SK-N-SH (cell line): ENCODE results near the gene PCDH18. TPM values are rescaled to one million over a fixed set of nuclear protein-coding genes. Genes with fewer than 3 reads are reported as not detected.

Source experiments
- CTCF ChIA-PET: fragments of 300-600, 350-600 bp; formaldehyde crosslinking; extraction: SDS; loops from one replicate; lab custom pipeline; 2021; lab: Yijun Ruan, JAX
- POLR2A ChIA-PET: fragments of 350-600 bp; sonication (Branson Sonifier 250); formaldehyde crosslinking; extraction: SDS; loops from one replicate; lab custom pipeline; 2020; ENCODE audit warnings: antibody characterized with exemption, inconsistent platforms; lab: Yijun Ruan, JAX
- DNase-seq: peaks from one replicate; pipeline ENCODE4 v3.0.0; 2012
- H2AFZ ChIP-seq: fragments of 200-600 bp; sonication (generic); 2 replicates; pipeline ENCODE4 v1.8.1; 2016; ENCODE audit warnings: antibody characterized with exemption, mild to moderate bottlenecking, low read depth
- H3F3A ChIP-seq: fragments of 200-600 bp; sonication (generic); replicated peaks from 2 replicates; pipeline ENCODE3; 2016; ENCODE audit warnings: antibody characterized with exemption, mild to moderate bottlenecking; ENCODE audit not compliant: insufficient read depth
- H3K27ac ChIP-seq, 2 experiments: fragments of 200-500 bp in 1 of 2; fragments of 200-600 bp in 1 of 2; sonication (Bioruptor generic) in 1 of 2; sonication (generic), shearing (Covaris generic) in 1 of 2; 2 replicates each; pipeline versions ENCODE4 v1.5.1 to v1.6.1; 2014 to 2016; ENCODE audit warnings: low read depth in 2 of 2, inconsistent platforms in 1 of 2, low read length in 1 of 2, mild to moderate bottlenecking in 1 of 2, mixed read lengths in 1 of 2
- H3K27me3 ChIP-seq: fragments of 200-600 bp; sonication (generic), shearing (Covaris generic); 2 replicates; pipeline ENCODE4 v1.6.1; 2016; ENCODE audit warnings: mixed run types; ENCODE audit not compliant: insufficient read depth
- H3K36me3 ChIP-seq, 2 experiments: fragments of 200-500 bp in 1 of 2; fragments of 200-600 bp in 1 of 2; sonication (Bioruptor generic) in 1 of 2; sonication (generic) in 1 of 2; replicated peaks in 1 of 2; 2 replicates each; pipeline versions ENCODE3 to v1.5.1; 2014 to 2016; ENCODE audit warnings: low read length in 1 of 2, mild to moderate bottlenecking in 1 of 2; ENCODE audit not compliant: insufficient read depth in 2 of 2, control insufficient read depth in 1 of 2
- H3K4me1 ChIP-seq, 2 experiments: fragments of 200-500 bp in 1 of 2; fragments of 200-600 bp in 1 of 2; sonication (Bioruptor generic) in 1 of 2; sonication (generic), shearing (Covaris generic) in 1 of 2; 2 replicates each; pipeline versions ENCODE4 v1.5.1 to v1.6.1; 2014 to 2016; ENCODE audit warnings: low read depth in 1 of 2, low read length in 1 of 2, mixed run types in 1 of 2; ENCODE audit not compliant: insufficient read depth in 2 of 2, control insufficient read depth in 1 of 2
- H3K4me2 ChIP-seq: fragments of 200-600 bp; sonication (generic), shearing (Covaris generic); 2 replicates; pipeline ENCODE4 v1.6.1; 2017; ENCODE audit warnings: mixed run types
- H3K4me3 ChIP-seq, 2 experiments: fragments of 200-500 bp in 1 of 2; fragments of 200-600 bp in 1 of 2; sonication (Bioruptor generic) in 1 of 2; sonication (generic), shearing (Covaris generic) in 1 of 2; 2 replicates each; pipeline versions ENCODE4 v1.5.1 to v1.8.1; 2014 to 2016; ENCODE audit warnings: low read depth in 2 of 2, inconsistent platforms in 1 of 2, low read length in 1 of 2, mild to moderate bottlenecking in 1 of 2, mixed read lengths in 1 of 2, moderate library complexity in 1 of 2
- H3K79me2 ChIP-seq: fragments of 200-600 bp; sonication (generic); 2 replicates; pipeline ENCODE4 v1.8.1; 2017; ENCODE audit warnings: mild to moderate bottlenecking; ENCODE audit not compliant: insufficient read depth
- H3K9ac ChIP-seq: fragments of 200-600 bp; sonication (generic); 2 replicates; pipeline ENCODE4 v1.6.1; 2017; ENCODE audit warnings: mixed run types
- H3K9me2 ChIP-seq: fragments of 200-600 bp; sonication (generic); 2 replicates; pipeline ENCODE4 v1.6.1; 2017; ENCODE audit warnings: mixed run types
- H3K9me3 ChIP-seq: fragments of 200-600 bp; sonication (generic); 2 replicates; pipeline ENCODE4 v1.6.1; 2017; ENCODE audit warnings: mixed run types, mild to moderate bottlenecking, moderate library complexity
- H4K20me1 ChIP-seq: fragments of 200-600 bp; sonication (generic); 2 replicates; pipeline ENCODE4 v1.6.1; 2017; ENCODE audit warnings: mild to moderate bottlenecking, mixed run types; ENCODE audit not compliant: insufficient read depth
- CHD2 ChIP-seq: fragments of 150-350 bp; IDR thresholded peaks from 2 replicates; pipeline ENCODE4 v1.6.1; 2018; ENCODE audit warnings: low read length; ENCODE audit not compliant: partially characterized antibody
- CTCF ChIP-seq: fragments of 200-600 bp; sonication (generic); IDR thresholded peaks from 2 replicates; pipeline ENCODE4 v1.6.1; 2017; ENCODE audit warnings: antibody characterized with exemption, mild to moderate bottlenecking, moderate library complexity
- GABPA ChIP-seq: IDR thresholded peaks from 2 replicates; pipeline ENCODE4 v1.4.0; 2012; ENCODE audit warnings: low read depth, mild to moderate bottlenecking
- NRF1 ChIP-seq: IDR thresholded peaks from 2 replicates; pipeline ENCODE4 v1.6.1; 2012; ENCODE audit warnings: low read depth, mild to moderate bottlenecking, low read length
- REST ChIP-seq: IDR thresholded peaks from 2 replicates; pipeline ENCODE4 v1.6.1; 2012; ENCODE audit warnings: mild to moderate bottlenecking, low read depth, low read length, moderate library complexity
- RFX5 ChIP-seq: IDR thresholded peaks from 2 replicates; pipeline ENCODE4 v1.6.1; 2012; ENCODE audit warnings: mild to moderate bottlenecking, improper control_type of control experiment, low read length
- SIN3A ChIP-seq: IDR thresholded peaks from 2 replicates; pipeline ENCODE4 v1.6.1; 2012; ENCODE audit warnings: low read depth, mild to moderate bottlenecking, low read length, moderate library complexity, borderline replicate concordance
- TAF1 ChIP-seq: IDR thresholded peaks from 2 replicates; pipeline ENCODE4 v1.6.1; 2012; ENCODE audit warnings: low read depth, mild to moderate bottlenecking, low read length, moderate library complexity, borderline replicate concordance
- TEAD4 ChIP-seq: IDR thresholded peaks from 2 replicates; pipeline ENCODE4 v1.4.0; 2012; ENCODE audit warnings: mild to moderate bottlenecking, borderline replicate concordance; ENCODE audit not compliant: insufficient read depth
- YY1 ChIP-seq: IDR thresholded peaks from 2 replicates; pipeline ENCODE4 v1.4.0; 2012; ENCODE audit warnings: low read depth, mild to moderate bottlenecking
- ZBTB33 ChIP-seq: IDR thresholded peaks from 2 replicates; pipeline ENCODE4 v1.4.0; 2012; ENCODE audit warnings: low read depth, borderline replicate concordance
- polyA plus RNA-seq, 3 experiments: library from polyadenylated mRNA; depleted of rRNA; stranded (reverse); fragments of >200 nt; gene quantifications; 2 replicates each; pipeline ENCODE4 v1.2.3, GENCODE V29; 2012

The PCDH18 gene
- polyA plus RNA-seq, 1 of the 3 experiments (the other 2 are of a cell fraction), result 25.0 TPM

GRCh38 chr4:137528673-137529072 is 3.6 kb downstream of the PCDH18 start (continued):
- TF ChIP-seq ZBTB33, result no peak
- TF ChIP-seq CTCF, result no peak
- TF ChIP-seq GABPA, result no peak
- TF ChIP-seq TEAD4, result no peak
- TF ChIP-seq SIN3A, result no peak

DNA sequence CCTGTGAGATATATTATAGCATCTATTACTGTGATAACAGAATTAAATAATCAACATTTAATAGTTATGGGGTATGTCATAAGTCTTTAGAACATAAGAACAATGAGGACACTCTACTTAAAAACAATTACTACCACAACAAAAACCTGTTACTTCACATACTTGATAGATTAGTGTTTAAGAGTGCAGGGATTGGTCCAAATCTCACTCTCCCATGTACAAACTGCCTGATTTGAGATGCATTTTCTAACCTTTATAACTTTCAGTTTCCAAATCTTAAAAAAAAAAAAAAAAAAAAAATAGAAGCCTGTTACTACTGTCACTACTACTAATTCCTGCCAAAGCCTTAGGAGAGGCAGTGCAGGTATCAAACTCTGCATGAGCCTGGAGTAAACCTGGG is 5.6 kb downstream of the PCDH18 start:
- peaks cover 12% of the 10 kb centered on the region; the same call in 1 of the 2 replicates for H4K20me1 ChIP-seq
- TF ChIP-seq YY1 (no peak), REST (no peak), TEAD4 (no peak), SIN3A (no peak), RFX5 (no peak), NRF1 (no peak), CHD2 (no peak), GABPA (no peak), TAF1 (no peak)
- TF ChIP-seq, all 33 proteins: peak for 0
- peaks cover 15 to 24% of the 10 kb centered on the region in 2 experiments; a peak in 3 of 4 replicates for H3K4me1 ChIP-seq
- H3K4me2 ChIP-seq, result peak overlapping the region; percentile 20; the same call in 1 of the 2 replicates
- POLR2A ChIA-PET, result no interaction called here
- H3K27ac ChIP-seq, result peak overlapping the region; percentile 76 to 78; a peak in 2 of 4 replicates
- H3K27me3 ChIP-seq, result no peaks in the 10 kb centered on the region
- H3F3A ChIP-seq, result peaks cover 26% of the 10 kb centered on the region
- H3K9ac ChIP-seq, result no peak overlapping the region
- CTCF ChIA-PET, result no interaction called here
- DNase-seq, result no peak
- H3K9me2 ChIP-seq, result no peaks in the 10 kb centered on the region
- H3K9me3 ChIP-seq, result no peaks in the 10 kb centered on the region
- peak overlapping the region in 1 of 2 experiments; percentile 9; a peak in 2 of 4 replicates for H3K4me3 ChIP-seq
- peaks cover 81% of the 10 kb centered on the region for H3K79me2 ChIP-seq
- H2AFZ ChIP-seq, result no peak overlapping the region
- peaks cover 76 to 85% of the 10 kb centered on the region in 2 experiments for H3K36me3 ChIP-seq
